ENCODE measurements around the gene ZRSR2.
A peak's percentile ranks its signal among the peaks of the same experiment; 100 is the strongest.
"Not testable (repeated sequence)": the region's sequence is repeated elsewhere in the genome, so short reads cannot be mapped to it uniquely, and the experiment has no call there.

The ZRSR2 gene, protein sequence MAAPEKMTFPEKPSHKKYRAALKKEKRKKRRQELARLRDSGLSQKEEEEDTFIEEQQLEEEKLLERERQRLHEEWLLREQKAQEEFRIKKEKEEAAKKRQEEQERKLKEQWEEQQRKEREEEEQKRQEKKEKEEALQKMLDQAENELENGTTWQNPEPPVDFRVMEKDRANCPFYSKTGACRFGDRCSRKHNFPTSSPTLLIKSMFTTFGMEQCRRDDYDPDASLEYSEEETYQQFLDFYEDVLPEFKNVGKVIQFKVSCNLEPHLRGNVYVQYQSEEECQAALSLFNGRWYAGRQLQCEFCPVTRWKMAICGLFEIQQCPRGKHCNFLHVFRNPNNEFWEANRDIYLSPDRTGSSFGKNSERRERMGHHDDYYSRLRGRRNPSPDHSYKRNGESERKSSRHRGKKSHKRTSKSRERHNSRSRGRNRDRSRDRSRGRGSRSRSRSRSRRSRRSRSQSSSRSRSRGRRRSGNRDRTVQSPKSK

GRCh38 chrX:15789979-15790768 lies at the start of gene ZRSR2:
Gene ZRSR2 (plus strand): TSS chrX:15790484. CDS start chrX:15790496, 12 bp downstream.
- peak; percentile 55 for DNase-seq (ENCODE audit: low read depth)

- DNase-seq (ENCODE audit: low read depth) = peak; percentile 58
These were observed 46.0 kb upstream of the ZRSR2 start for GRCh38 chrX:15744181-15744867.

- peak; percentile 53 for DNase-seq (ENCODE audit: low read depth)
These were observed 45.1 kb upstream of the ZRSR2 start for GRCh38 chrX:15745179-15745578.

DNA sequence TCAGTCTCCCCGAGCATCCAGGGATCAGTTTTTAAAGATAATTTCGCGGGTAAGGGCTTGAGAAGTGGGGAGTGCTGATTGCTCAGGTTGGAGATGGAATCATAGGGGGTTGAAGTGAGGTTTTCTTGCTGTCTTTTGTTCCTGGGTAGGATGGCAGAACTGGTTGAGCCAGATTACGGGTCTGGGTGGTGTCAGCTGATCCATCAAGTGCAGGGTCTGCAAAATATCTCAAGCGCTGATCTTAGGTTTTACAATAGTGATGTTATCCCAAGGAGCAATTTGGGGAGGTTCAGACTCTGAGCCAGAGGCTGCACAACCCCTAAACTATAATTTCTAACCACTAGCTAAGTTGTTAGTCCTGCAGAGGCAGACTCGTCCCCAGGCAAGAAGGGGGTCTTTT lies 43.6 kb upstream of the ZRSR2 start:
- DNase-seq (ENCODE audit: low read depth) = not testable (repeated sequence)

DNA sequence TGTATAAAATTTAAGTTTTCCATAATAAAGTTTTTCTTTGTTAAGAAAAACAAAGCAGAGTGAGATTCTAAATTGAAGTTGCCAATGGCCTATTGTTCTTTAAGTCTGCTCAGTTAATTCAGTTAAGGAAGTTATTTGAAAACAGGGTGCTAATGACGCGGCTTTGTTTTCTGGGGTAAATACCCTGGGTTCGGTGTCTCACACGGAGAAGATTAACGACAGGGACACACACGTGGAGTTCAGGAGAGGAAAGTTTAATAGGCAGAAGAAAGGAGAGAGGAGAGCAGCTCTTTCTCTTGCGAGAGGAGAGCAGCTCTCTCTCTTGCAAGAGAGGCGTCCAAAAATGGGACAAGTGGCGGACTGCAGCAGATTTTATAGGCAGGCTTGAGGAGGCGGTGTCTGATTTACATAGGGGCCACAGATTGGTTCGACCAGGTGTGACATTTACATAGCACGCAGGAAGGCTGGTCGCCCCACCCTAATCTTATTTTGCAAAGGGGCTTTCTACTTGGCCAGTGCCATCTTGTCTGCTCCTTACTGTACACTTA lies 42.6 kb upstream of the ZRSR2 start:
- DNase-seq (ENCODE audit: low read depth) = no peak

GRCh38 chrX:15748841-15749240 lies 41.4 kb upstream of the ZRSR2 start:
- DNase-seq (ENCODE audit: low read depth) = peak; percentile 2

DNA sequence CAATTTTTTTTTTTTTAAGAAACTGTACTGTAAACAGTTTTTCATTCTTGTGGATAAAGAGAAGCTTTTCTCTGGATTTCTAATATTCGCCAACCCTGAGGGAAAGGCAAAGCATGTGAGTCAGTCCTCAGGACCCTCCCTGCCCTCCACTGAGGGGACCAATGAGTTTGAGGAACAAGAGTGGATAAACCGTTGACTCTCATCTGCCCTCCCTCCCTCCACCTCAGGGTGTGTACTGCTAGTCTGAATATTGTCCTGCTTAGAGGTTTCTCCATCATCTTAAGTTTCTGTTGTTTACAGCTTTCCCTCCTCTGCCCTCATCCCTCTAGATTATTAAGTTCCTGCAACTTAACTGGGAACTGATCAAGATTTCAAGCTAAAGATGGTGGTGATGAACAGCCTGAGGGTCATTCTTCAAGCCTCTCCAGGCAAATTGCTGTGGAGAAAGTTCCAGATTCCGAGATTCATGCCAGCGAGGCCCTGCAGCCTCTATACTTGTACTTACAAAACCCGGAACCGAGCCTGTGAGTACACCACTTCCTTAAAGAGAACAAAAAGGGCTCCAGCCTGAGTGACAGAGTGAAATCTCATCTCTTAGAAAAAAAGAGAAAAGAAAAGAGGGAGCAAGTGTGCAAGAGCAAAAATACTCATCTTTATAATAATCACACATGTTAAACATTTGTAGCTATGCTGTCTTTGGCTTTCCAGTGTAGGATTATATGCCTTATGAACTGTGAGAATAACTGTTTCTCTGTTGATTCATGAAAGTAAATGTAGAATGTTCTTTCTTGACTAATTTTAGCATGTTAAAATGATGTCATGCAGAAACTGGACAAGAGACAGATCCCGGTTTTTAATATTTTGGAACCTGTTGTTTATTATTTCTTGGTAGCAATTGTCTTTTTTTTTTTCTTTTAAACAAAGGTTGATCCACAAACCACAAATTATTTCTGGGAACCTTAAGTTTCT lies 40.4 kb upstream of the ZRSR2 start:
- peak; percentile 39 for DNase-seq (ENCODE audit: low read depth)

- DNase-seq (ENCODE audit: low read depth) = peak; percentile 37
These were observed 39.6 kb upstream of the ZRSR2 start for GRCh38 chrX:15750611-15751154.

DNA sequence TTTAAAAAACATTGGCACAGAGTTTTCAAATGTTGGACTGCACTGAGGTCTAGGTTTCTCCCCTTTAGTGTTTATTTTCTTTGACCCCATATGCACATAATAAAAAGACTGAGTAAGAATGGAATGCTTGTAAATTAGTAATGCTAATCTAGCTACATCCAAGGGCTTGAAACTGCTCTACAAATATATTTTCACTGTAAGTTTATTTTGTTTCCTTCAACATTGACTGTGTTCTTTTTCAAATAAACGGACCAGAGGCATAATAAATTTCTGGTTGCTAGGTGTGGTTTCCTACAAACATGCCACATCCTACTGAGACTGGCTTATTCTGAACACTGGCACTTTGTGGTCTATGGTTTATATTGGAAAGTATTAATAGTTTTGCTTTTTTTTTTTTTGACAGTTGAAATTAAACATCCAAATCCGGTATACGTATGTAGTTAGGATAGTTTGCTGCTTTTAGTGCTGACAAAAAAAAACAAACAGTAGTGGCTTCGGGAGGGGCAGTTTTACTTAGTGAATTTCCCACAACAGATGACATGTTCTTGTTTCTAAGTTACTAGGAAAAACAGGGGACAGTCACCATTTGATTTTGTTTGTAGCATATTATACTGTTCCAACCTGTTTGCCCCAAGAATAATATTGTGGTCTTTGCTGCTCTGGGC lies 39.0 kb upstream of the ZRSR2 start:
- peak; percentile 74 for DNase-seq (ENCODE audit: low read depth)

DNA sequence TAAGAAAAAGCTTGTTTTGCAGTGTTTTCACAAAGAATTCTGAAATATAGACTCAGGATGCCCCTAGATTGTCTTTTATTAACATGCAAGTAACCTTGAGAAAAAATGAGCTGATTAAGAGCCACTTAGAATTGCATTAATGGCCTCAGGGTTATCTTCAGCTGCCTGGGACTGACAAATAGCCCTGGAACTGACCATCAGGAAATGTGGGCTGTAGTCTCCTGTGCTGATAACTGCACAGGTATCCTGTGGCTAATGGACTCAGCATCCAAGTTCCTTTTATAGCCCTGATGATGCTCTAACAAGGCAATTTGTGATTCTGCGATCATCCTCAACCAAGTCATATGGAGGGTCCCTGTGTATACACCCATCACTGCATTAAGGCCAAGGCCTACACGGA lies 35.2 kb upstream of the ZRSR2 start:
- DNase-seq (ENCODE audit: low read depth) = no peak

DNA sequence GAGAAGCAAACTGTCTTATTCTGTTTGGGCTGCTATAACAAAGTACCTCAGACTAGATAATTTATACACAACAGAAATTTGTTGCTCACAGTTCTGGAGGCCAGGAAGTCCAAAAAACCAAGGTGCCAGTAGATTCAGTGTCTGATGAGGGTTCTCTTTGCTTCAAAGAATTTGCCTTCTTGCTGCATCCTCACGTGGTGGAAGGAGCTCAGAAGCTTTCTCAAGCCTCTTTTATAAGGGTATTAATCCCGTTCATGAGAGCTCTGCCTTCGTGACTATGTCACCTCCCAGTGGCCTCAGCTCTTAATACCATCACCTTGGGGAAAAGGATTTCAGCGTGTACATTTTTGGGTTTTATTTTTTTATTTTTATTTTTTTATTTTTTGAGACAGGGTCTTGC lies 32.1 kb upstream of the ZRSR2 start:
- DNase-seq (ENCODE audit: low read depth) = no peak

GRCh38 chrX:15759886-15760285 lies 30.4 kb upstream of the ZRSR2 start:
- not testable (repeated sequence) for DNase-seq (ENCODE audit: low read depth)

GRCh38 chrX:15761564-15762191 lies 28.6 kb upstream of the ZRSR2 start:
- DNase-seq (ENCODE audit: low read depth) = peak; percentile 6

- peak; percentile 22 for DNase-seq (ENCODE audit: low read depth)
These were observed 20.9 kb upstream of the ZRSR2 start for GRCh38 chrX:15769300-15769954.

DNA sequence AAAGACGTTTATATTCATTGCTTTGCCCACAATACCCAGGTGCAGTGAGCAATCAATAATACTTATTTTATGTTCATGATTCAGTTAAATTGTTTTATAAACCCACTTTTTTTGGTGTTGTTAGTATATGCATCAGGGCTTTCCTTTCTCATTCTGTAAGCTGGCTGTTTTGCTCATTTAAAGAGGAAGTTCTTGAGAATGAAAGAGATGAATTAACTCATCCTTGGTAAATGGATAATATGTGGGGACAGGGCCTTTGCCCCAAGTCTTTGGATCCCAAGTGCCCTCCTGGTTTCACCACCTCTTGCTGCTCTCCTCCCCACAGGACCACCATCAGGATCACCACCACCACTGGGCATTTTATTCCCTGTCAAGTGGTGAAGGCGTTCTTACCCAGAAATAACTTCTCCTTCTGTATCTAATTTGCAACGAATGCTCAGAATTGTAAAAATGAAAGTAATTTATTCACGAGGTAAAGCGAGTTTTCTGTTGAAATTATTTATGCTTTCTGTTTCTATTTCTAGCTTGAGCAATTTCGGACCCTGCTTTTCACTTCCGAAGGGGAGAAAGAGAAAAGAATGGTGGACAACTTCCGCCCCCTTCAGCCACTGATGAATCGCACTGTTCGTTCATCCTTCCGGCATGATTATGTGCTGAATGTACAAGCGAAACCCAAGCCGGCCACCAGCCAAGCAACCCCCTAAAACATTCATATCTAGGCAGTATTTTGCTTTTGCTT lies 8.2 kb upstream of the ZRSR2 start:
- DNase-seq (ENCODE audit: low read depth) = peak; percentile 1

DNA sequence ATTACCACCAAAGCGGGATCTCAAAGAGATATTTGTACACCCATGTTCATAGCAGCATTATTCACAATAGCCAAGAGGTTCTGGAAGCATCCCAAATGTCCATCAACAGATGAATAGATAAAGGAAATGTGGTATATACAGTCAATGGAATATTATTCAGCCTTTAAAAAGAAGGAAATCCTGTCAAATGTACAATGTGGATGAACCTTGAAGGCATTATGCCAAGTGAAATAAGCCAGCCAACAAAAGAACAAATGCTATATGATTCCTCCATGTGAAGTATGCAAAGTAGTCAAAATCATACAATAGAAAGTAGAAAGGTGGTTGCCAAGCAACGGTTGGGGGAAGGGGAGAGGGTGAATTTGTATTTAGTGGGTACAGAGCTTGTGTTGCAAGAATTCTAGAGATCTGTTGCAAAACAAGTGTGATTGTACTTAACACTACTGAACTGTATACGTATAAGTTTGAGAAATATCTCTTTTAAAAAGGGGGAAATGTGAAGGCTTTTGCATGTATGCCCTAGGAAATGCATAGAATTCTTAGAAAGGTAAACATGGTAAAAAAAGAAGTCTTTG lies 5.0 kb upstream of the ZRSR2 start:
- DNase-seq (ENCODE audit: low read depth) = no peak

DNA sequence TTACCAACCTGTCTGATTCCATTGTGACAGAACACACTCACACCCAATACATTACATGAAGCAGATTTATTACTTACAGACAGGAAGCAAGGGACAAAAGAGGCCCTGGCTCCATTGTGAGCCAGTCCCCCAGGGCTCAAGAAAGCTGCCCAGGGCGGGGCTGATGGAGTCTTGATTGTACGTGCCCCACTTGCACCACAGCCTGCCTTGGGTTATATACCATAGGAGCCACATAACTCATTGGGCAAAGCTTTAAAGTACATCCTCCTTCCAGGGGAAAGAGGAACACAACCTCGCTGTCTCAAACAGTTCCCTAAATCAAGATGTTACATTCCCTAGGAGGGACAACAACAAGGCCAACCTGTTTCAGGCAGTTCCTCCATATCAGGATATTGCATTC lies 3.4 kb upstream of the ZRSR2 start:
- no peak for DNase-seq (ENCODE audit: low read depth)

DNA sequence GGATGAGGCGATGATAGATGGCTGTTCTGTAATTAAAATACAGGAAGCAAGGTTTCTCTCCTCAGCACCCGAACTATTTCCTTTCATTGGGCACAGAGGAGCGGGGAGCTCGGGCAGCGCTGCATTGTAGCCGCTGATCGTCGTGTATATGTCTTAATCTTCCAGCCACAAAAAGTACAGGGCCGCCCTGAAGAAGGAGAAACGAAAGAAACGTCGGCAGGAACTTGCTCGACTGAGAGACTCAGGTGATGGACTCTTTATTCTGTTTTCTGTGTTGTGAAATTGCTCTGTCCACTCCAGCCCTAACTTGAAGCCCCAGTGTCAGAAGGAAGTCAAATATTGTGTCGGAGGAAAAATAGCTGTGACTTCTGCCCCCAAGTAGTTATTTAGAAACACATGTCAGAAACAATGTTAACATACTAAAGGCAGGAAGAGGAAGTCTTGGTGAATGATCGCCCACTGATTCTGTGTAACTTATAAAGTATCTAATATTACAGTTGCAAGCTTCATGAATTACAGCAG lies 546 bp downstream of the ZRSR2 start:
- no peak for DNase-seq (ENCODE audit: low read depth)
